ENCODE results near the gene IFT20.

- TF ChIP-seq CTCF (IDR thresholded peaks at IDR 0.05; ENCODE audit: poor library complexity), result no peak
- no peak for TF ChIP-seq EZH2phosphoT487 (IDR thresholded peaks at IDR 0.05; ENCODE audit: low read depth, severe bottlenecking, unreplicated experiment)
- no peak for TF ChIP-seq EZH2 (IDR thresholded peaks at IDR 0.05; ENCODE audit: borderline replicate concordance)
These were observed 34.9 kb upstream of the IFT20 start, which contains the start of gene VTN for GRCh38 chr17:28370035-28370743.
